DND-41 (cell line): ENCODE results near the gene LILRB4.
"Not testable (repeated sequence)": the region's sequence is repeated elsewhere in the genome, so short reads cannot be mapped to it uniquely, and the experiment has no call there.

Source experiments
- EZH2 ChIP-seq: IDR thresholded peaks from 3 replicates; pipeline ENCODE4 v1.6.1; 2012; ENCODE audit warnings: borderline replicate concordance, low read depth, mild to moderate bottlenecking, moderate library complexity, low read length, inconsistent platforms; ENCODE audit not compliant: severe bottlenecking
- TF ChIP-seq, protein P1 (sequence below): IDR thresholded peaks from 2 replicates; pipeline ENCODE4 v1.5.1; 2012; ENCODE audit warnings: borderline replicate concordance, low read length, moderate library complexity, mild to moderate bottlenecking; ENCODE audit not compliant: poor library complexity, severe bottlenecking; ENCODE audit errors: extremely low read depth

GRCh38 chr19:54681596-54681995 is 18.8 kb downstream of the LILRB4 start:
- TF ChIP-seq, protein P1, sequence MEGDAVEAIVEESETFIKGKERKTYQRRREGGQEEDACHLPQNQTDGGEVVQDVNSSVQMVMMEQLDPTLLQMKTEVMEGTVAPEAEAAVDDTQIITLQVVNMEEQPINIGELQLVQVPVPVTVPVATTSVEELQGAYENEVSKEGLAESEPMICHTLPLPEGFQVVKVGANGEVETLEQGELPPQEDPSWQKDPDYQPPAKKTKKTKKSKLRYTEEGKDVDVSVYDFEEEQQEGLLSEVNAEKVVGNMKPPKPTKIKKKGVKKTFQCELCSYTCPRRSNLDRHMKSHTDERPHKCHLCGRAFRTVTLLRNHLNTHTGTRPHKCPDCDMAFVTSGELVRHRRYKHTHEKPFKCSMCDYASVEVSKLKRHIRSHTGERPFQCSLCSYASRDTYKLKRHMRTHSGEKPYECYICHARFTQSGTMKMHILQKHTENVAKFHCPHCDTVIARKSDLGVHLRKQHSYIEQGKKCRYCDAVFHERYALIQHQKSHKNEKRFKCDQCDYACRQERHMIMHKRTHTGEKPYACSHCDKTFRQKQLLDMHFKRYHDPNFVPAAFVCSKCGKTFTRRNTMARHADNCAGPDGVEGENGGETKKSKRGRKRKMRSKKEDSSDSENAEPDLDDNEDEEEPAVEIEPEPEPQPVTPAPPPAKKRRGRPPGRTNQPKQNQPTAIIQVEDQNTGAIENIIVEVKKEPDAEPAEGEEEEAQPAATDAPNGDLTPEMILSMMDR: not testable (repeated sequence)
- TF ChIP-seq EZH2: not testable (repeated sequence)
